Brain microvascular endothelial cell (primary cell): Measurements from ENCODE around the gene FGF12.

Source experiments
- DNase-seq: peaks from one replicate; pipeline ENCODE4 v3.0.0-alpha.2; 2020
- H3K27ac ChIP-seq: fragments of 250-450 bp; sonication (Bioruptor Pico); 2 replicates; pipeline ENCODE4 v1.5.1; 2020; ENCODE audit warnings: mild to moderate bottlenecking, moderate library complexity
- H3K27me3 ChIP-seq: fragments of 250-450 bp; sonication (Bioruptor Pico); replicated peaks from 2 replicates; pipeline ENCODE4 v1.5.1; 2020; ENCODE audit warnings: mild to moderate bottlenecking
- H3K36me3 ChIP-seq: fragments of 250-450 bp; sonication (Bioruptor Pico); replicated peaks from 2 replicates; pipeline ENCODE4 v1.5.1; 2020; ENCODE audit warnings: mild to moderate bottlenecking
- H3K4me3 ChIP-seq: 2 replicates; pipeline ENCODE4 v1.5.1; 2011; ENCODE audit warnings: low read depth, mild to moderate bottlenecking, control low read depth, low read length, moderate library complexity
- CTCF ChIP-seq: IDR thresholded peaks from 2 replicates; pipeline ENCODE4 v1.5.1; 2011; ENCODE audit warnings: low read depth, mild to moderate bottlenecking, moderate library complexity, low read length, control low read depth, inconsistent platforms; ENCODE audit errors: missing control alignments
- in situ Hi-C: cut with HindIII; loops from 2 replicates; pipeline ENCODE4 v1.10.0; 2017; ENCODE audit warnings: low sequenced_read_pairs, low pct_ligation_motif_present

Gene FGF12

GRCh38 chr3:192543163-192543562 is 184.2 kb downstream of the FGF12 start:
- H3K36me3 ChIP-seq = no peaks in the 10 kb centered on the region

GRCh38 chr3:192516820-192517219 is 210.5 kb downstream of the FGF12 start:
- TF ChIP-seq CTCF = no peak
- H3K27ac ChIP-seq = no peak overlapping the region
- H3K27me3 ChIP-seq = peaks cover 15% of the 10 kb centered on the region
- DNase-seq = no peak
- in situ Hi-C loops = no loop called here
- no peak overlapping the region for H3K4me3 ChIP-seq
- no peaks in the 10 kb centered on the region for H3K36me3 ChIP-seq

More at GRCh38 chr3:192543163-192543562, 184.2 kb downstream of the FGF12 start:
- DNase-seq = no peak
- H3K27me3 ChIP-seq = no peaks in the 10 kb centered on the region
- in situ Hi-C loops = no loop called here
- no peak overlapping the region for H3K27ac ChIP-seq
- H3K4me3 ChIP-seq = no peak overlapping the region
- TF ChIP-seq CTCF = no peak

GRCh38 chr3:192515664-192516045 is 211.7 kb downstream of the FGF12 start:
- Histone ChIP-seq H3K27me3 (peaks cover 15% of the 10 kb centered on the region), H3K27ac (no peak overlapping the region), H3K36me3 (no peaks in the 10 kb centered on the region), H3K4me3 (no peak overlapping the region)
- in situ Hi-C loops = no loop called here
- no peak for TF ChIP-seq CTCF
- DNase-seq = no peak

- TF ChIP-seq CTCF = no peak
- Histone ChIP-seq H3K4me3 (peak overlapping the region; percentile 31), H3K36me3 (no peaks in the 10 kb centered on the region), H3K27ac (no peak overlapping the region), H3K27me3 (peaks cover 15% of the 10 kb centered on the region)
- no peak for DNase-seq
- in situ Hi-C loops = no loop called here
These were observed 212.3 kb downstream of the FGF12 start for GRCh38 chr3:192514754-192515663.

GRCh38 chr3:192514081-192514753 is 213.1 kb downstream of the FGF12 start:
- peaks cover 15% of the 10 kb centered on the region for H3K27me3 ChIP-seq
- no peak overlapping the region for H3K27ac ChIP-seq
- no peak for DNase-seq
- H3K4me3 ChIP-seq = peak overlapping the region; percentile 31
- in situ Hi-C loops = no loop called here
- peak; percentile 24 for TF ChIP-seq CTCF
- no peaks in the 10 kb centered on the region for H3K36me3 ChIP-seq
